GM18505 (cell line): Measurements from ENCODE around the gene NKG7.

Source experiments
- ATAC-seq: cut with Tn5 transposase; IDR thresholded peaks from one replicate; pipeline ENCODE4 v1.9.1; 2021; ENCODE audit not compliant: unreplicated experiment
- POLR2A ChIP-seq: IDR thresholded peaks from 4 replicates; pipeline ENCODE4 v1.6.1; 2011; ENCODE audit warnings: borderline replicate concordance; ENCODE audit not compliant: insufficient read depth, insufficient read length; ENCODE audit errors: extremely low read depth

The NKG7 gene

DNA sequence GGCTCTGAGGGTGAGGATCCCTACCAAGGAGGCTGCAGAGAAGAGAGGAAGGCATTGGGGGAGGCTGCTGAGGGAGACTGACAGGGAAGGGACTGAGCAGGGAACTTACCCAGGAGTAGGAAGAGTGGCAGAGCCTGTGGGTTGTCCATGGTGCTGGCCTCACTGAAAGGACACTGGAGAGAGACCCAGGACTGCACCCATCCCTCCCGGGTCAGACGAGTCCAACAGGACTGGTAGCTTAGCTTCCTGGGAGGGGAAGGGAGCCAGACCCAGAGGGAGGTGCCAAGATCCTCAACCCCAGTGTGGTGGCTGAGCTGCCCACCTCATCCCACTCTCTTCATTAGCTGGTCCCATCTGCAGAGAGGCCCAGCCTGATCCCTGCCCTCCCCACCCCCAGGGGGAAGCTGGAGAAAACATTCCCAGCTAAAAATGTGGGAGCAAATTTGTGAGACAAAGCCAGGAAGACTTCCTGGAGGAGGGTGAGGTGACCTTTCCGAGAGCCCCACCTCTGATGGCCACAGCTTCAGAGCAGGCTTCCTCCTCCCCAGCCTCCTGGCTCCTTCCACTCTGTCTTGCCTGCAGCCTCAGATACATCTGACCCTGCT lies 30.4 kb downstream of the NKG7 start, which contains the start of gene VSIG10L:
TSS of gene VSIG10L (minus strand) at position 164 of the 605 bp plus-strand sequence. CDS start at position 149, 15 bp downstream.
- ATAC-seq, result no peak
- no peak for TF ChIP-seq POLR2A

DNA sequence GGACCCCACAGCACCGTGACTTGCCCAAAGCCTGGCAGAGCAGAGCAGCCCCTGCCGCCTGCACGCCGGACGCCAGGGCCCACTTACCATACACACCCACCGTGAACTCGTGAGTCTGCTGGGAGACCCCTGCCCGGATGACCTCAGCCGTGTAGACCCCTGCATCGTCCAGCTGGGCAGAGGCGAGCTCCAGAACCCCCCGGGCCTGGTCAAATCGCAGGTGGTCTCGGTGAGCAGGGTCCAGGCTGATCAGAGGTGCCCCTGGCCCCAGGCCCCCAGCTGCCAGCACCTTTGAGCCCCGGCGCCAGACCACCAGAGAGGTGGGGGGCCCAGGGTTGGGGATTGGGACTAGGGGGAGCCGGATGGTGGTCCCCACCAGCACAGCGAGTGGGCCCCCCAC lies 31.4 kb downstream of the NKG7 start:
- no peak for TF ChIP-seq POLR2A
- no peak for ATAC-seq

DNA sequence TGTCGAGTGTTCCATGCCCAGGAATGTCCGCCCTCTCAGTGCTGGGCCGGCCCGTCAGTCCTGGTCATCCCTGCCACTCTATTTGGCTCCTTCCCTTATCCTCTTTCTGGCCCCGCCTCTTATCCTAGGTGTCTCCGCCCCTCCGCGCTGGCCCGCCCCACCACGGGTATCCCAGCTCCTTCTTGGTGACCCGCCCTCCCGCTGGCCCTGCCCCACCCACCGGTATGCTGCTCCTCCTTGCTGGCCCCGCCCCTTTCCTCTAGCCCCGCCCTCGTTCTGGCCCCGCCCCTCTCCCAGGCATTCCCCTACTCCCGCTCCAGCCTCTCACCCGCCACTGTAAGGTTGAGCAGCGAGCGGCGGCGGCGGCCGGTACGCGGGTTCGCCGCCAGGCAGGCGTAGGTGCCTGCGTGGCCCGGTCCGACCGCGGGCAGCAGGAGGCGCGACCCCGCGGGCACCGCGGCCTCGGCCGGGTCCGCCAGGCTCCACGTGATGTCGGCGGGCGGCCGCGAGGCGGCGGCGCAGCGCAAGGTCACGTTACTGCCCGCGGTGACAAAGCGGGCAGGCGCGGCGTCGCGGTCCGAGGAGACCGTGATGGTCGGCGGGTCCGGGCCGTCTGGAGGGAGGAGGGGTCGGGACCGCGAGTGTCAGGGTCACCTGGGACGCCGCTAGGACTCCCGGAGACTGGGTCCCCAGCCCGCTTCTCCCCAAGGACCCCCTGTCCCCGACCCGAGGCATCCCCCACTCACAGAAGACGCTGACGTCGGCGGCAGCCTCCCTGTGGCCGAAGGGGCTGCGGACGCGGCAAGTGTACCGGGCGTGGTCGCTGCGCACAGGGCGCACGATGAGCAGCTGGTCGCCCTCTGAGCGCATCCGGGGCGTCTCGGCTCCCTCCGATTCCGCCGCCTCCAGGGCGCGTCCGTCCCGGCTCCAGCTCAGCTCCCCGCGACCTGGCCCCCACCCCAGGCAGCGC lies 32.5 kb downstream of the NKG7 start:
- peak; percentile 51 for ATAC-seq

DNA sequence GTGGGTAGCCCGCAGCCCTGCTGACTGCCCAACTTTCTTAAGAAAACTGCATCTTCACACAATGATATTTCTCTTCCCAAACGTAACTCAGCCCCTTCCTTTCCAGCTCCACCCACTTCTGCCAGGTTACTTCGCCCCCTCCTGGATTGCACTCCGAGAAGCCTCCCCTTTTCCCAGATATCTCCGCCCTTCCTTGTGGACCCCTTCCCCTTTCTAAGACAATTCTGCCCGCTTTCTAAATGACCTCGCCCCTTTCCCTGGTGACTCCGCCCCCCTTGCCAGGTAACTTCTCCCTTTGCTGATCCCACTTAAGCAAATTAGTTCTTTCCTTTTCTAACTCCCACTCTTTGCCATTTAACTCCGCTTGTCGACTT lies 33.2 kb downstream of the NKG7 start:
- TF ChIP-seq POLR2A, result no peak
- peak; percentile 3 for ATAC-seq

More for the DNA sequence above, 32.5 kb downstream of the NKG7 start:
- TF ChIP-seq POLR2A, result peak; percentile 67

DNA sequence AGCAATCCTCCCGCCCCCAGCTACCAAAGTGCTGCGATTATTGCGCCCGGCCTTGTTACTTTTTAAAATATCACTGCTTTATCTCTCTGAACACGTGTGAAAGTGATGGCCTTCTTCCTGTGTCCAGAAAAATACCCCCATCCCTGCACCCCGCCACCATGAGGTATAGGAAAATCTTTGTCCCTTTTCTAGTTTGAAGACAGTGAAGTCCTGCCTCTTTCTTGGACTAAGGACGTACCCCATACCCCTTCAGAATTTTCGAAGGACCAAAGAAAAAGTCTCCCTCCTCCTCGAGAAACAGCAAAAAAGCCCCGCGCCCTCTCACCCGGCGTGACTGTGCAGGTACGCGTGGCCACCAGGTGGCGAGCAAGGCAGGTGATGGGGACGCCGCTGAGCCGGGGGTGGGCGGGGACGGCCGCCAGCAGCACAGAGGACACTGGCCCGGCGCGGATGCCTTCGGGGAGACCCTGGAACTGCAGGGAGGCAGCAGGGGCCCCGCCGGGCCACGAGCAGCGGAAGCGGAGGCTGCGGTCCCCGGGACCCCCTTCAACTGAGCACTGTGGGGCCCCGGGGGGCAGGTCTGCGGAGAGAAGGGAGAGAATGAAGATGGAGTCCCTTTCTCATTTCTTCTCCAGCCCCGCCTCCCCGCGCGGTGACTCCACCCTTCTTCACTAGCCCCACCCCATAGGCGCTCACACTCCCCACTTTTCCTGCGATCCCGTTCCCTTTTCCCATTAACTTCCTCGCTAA lies 33.7 kb downstream of the NKG7 start:
- peak; percentile 52 for ATAC-seq
- TF ChIP-seq POLR2A, result no peak

DNA sequence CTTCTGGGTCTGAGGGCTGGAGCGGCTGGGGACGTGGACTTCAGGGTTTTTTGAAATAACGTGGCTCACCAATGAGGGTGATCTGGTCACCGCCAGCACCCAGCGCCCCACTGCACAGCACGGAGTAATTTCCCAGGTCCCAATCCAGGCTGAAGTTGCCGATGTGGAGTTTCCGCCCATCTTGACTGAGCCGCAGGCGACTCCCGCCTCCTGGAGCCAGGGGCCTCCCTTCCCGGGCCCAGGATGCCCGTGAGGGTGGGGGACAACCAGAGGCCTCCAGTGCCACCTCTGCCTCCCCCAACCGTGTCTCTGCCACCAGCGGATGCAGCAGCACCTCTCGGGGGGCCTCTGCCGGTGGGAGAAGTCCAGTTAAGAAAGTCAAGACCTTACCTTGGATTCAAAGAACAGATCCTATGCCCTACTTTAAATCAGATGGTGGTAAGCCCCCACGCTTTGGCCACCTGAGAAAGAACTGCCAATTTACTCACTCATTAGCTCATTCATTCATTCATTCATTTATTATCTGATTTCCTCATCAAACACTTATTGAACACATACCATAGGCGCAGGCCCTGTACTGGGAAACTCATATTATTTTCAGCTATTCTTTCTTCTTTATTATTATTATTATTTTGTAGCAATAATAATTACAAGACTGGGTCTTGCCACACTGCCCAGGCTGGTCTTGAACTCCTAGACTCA lies 34.4 kb downstream of the NKG7 start:
- ATAC-seq, result no peak
- TF ChIP-seq POLR2A, result no peak

DNA sequence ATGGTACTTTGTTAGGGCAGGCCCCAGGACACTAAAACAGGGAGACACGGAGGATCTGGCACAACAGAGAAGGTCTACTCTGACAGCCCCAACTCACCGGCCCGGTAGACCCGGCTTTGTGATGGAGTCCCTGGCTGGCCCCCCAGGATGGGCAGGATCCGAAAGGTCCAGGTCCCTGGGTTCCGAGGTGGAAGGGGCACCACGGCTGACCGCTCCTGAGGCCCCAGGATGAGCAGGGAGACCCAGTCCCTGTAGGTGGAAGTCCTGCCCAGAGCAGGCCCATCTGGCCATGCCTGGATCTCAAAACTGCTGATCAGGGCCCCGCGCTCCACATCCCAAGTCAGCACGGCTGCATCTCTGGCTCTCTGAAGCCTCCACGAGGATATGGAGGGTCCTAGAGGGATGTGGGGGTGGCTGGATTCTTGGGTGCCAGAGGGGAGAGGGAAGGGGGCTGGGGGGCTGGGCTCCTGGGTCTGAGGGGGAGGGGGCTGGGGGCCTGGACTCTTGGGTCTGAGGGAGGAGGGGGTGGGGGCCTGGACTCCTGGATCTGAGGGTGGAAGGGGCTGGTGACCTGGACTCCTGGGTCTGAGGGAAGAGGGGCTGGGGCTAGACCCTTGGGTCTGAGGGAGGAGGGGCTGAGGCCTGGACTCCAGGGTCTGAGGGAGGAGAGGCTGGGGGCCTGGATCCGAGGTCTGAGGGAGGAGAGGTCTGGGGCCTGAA lies 35.2 kb downstream of the NKG7 start:
- TF ChIP-seq POLR2A, result no peak
- no peak for ATAC-seq

DNA sequence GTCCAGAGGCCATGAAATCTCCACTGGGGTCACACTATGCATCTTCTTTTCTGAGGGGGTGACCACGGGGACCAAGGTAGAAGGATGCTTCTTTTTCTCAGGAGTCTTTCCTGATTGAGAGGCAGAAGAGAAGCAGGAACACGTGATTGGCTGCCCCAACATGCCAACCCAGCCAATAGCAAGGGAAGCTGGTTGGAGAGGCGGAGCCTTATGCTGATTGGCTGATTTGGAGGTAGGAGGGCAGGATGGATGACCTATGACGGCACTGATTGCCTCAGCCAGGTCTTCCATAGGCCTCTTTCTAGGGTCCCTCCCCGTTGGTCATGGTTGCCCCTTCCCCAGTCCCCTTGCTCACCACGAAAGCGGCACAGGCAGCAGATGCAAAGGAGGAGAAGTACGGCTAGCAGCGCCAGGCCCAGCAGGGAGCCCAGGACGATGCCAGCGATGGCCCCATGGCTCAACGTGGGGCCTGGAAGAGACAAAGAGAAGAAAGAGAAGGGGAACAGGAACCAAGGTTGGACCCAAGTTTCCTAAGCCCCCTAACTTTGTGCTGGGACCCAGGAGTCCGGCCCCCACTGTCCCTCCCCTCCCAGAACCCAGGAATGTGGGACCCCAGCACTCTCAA lies 38.5 kb downstream of the NKG7 start:
- TF ChIP-seq POLR2A, result no peak
- ATAC-seq, result no peak

DNA sequence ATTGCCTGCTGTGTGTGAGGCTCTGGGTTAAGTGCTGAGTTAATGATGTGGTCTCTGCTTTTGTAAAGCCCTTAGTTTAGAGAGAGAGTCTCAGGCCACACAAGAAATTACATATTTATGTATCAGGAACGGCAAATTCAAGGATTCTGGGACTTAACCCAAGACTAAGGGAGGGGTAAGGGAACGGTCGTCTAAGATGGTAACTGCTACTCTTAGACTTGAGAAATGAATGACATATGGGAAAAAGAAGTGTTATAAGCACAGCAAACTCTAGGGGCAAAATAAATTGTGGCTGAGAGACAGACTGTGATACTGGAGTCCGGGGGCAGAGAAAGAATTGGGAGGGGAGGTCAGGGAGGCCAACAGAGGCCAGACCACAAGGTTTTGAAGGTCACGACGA lies 40.7 kb downstream of the NKG7 start:
- TF ChIP-seq POLR2A, result no peak

DNA sequence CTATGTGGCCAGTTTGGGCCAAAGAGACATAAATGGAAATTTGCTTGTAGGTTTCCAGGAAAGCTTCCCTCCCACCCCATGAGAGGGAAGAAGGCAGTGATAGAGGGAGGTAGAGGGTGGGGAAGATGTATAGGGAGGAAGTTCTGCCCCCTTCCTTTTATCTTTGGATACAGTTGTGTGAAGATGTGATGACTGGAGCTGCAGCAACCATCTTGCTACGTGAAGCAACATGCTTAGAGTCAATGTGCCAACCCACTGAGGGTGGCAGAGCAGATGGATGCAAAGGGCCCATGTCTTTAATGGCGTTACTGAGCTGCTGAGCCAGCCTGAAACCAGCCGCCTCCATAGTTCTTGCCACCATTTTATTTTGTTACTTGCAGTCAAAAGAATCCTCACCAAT lies 41.3 kb downstream of the NKG7 start:
- ATAC-seq, result no peak

More for the DNA sequence above, 40.7 kb downstream of the NKG7 start:
- no peak for ATAC-seq

DNA sequence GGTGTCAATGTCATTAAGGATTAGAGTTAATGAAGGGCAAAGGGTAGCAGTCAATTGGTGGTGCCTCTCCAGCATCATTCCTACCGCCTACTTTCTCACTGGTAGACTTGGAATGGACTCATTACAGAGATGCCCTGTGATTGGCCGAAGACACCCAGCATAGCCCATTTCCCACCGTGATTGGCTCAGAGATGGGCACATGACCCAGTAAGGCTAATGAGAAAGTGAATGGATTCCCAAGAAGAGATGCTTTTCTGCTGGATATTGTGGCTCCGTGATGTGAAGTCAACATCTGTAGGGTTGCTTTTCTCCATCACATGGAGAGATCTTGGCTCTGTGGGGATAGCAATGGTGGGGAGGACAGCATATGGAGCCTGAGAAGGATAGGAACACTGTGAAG lies 42.1 kb downstream of the NKG7 start:
- no peak for TF ChIP-seq POLR2A

More for the DNA sequence above, 41.3 kb downstream of the NKG7 start:
- TF ChIP-seq POLR2A, result no peak

DNA sequence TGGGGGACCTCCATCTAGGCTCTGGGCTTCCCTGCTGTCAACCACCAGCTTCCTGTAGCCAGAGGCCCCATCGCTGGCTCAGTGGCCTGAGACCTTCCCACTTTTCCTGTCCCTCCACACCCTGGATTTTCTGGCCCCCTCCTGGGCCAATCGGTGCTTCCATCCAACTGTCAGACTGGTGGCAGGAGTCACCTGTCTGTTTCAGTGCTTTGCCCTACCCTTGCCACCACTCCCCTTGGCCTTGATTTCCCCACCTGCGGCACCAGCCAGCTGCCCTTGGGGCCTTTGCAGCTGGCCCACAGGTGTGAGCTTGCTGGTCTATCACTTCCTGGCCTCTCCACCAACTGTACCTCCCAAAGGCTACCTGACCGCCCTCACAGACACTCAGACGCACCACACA lies 43.0 kb downstream of the NKG7 start:
- no peak for TF ChIP-seq POLR2A
- no peak for ATAC-seq

More for the DNA sequence above, 42.1 kb downstream of the NKG7 start:
- no peak for ATAC-seq
